Sigmoid colon (tissue), 7 donors: ENCODE data around the gene FNDC10. TPM values are rescaled to one million over a fixed set of nuclear protein-coding genes. Genes with fewer than 3 reads are reported as not detected.
A peak's percentile ranks its signal among the peaks of the same experiment; 100 is the strongest.

Source experiments
- DNase-seq: peaks from one replicate; pipeline ENCODE4 v3.0.0-alpha.2; 2019
- H3K27ac ChIP-seq, 4 donors: fragments of 200-600 bp; sonication (generic); one replicate each; pipeline ENCODE4 v1.5.1; 2016 to 2019; ENCODE audit warnings: mild to moderate bottlenecking in 1 of 4
- H3K27me3 ChIP-seq, 3 donors: fragments of 200-600 bp; sonication (generic); one replicate each; pipeline ENCODE4 v1.5.1; 2019; ENCODE audit warnings: mild to moderate bottlenecking in 1 of 3
- H3K36me3 ChIP-seq, 4 donors: fragments of 200-600 bp; sonication (generic); one replicate each; pipeline ENCODE4 v1.5.1; 2016 to 2019
- H3K4me1 ChIP-seq, 4 donors: fragments of 200-600 bp; sonication (generic); one replicate each; pipeline ENCODE4 v1.5.1; 2017 to 2019
- H3K4me3 ChIP-seq, 4 donors: fragments of 200-600 bp; sonication (generic); one replicate each; pipeline ENCODE4 v1.5.1; 2017 to 2019; ENCODE audit warnings: mild to moderate bottlenecking in 2 of 4, moderate library complexity in 1 of 4
- H3K9me3 ChIP-seq, 4 donors: fragments of 200-600 bp in 3 of 4; sonication (generic) in 3 of 4; one replicate each; pipeline versions ENCODE4 v1.5.1 to v1.6.1; 2013 to 2019
- CTCF ChIP-seq, 4 experiments: fragments of 450-650 bp in 3 of 4; fragments of 200-600 bp in 1 of 4; IDR thresholded peaks; one replicate each; pipeline ENCODE4 v1.5.1; 2016 to 2019; ENCODE audit warnings: antibody characterized with exemption in 4 of 4, mild to moderate bottlenecking in 3 of 4, moderate library complexity in 2 of 4
- EP300 ChIP-seq, 4 donors: sonication (generic); formaldehyde crosslinking; IDR thresholded peaks; one replicate each; pipeline ENCODE4 v1.6.1; 2017; ENCODE audit warnings: antibody characterized with exemption in 4 of 4
- POLR2A ChIP-seq, 2 donors: fragments of 450-650 bp; IDR thresholded peaks; one replicate each; pipeline ENCODE4 v1.6.1; 2016; ENCODE audit warnings: antibody characterized with exemption in 2 of 2, mild to moderate bottlenecking in 2 of 2, moderate library complexity in 2 of 2
- POLR2AphosphoS5 ChIP-seq, 4 donors: sonication (generic); formaldehyde crosslinking; IDR thresholded peaks; one replicate each; pipeline ENCODE4 v1.6.1; 2017; ENCODE audit warnings: antibody characterized with exemption in 4 of 4
- WGBS, 2 donors: extraction: QIAGEN DNeasy Blood & Tissue Kit; methylation state at CpG; one replicate each; pipeline ENCODE4 v1.1.7; 2013; 5-methylcytosine and 5-hydroxymethylcytosine counted together
- intact Hi-C: fragments of 100-400 bp; cut with DNase I; formaldehyde crosslinking; loops from one replicate; pipeline ENCODE4 v1.15.1; 2023
- polyA plus RNA-seq, 3 donors: library from polyadenylated mRNA; stranded (reverse); fragments of 200-250 nt; gene quantifications; one replicate each; pipeline ENCODE4 v1.2.3, GENCODE V29; 2013
- total RNA-seq, 4 donors: library from RNA; depleted of rRNA; stranded (reverse); fragments of >200 nt; gene quantifications; one replicate each; pipeline ENCODE4 v1.1.0, GENCODE V29; 2016
- donor health status: healthy with polysubstance abuse.
- donor health status: Bipolar disorder and iron deficiency.
- donor health status: healthy.

The FNDC10 gene
- total and polyA plus RNA-seq, 7 donors, result 0.82 to 3.5 (median 2.2) TPM

GRCh38 chr1:1556505-1556904 is 43.4 kb downstream of the FNDC10 start:
- Histone ChIP-seq H3K4me3 (no peak overlapping the region), H3K9me3 (no peaks in the 10 kb centered on the region), H3K27me3 (no peaks in the 10 kb centered on the region), H3K27ac (no peak overlapping the region), H3K4me1 (peaks cover 0 to 7% (median 3%) of the 10 kb centered on the region in 4 donors), H3K36me3 (peaks cover 0 to 17% (median 9%) of the 10 kb centered on the region in 4 donors)
- 95% methylated on average over 6 of the region's 6 CpGs for WGBS, 2 donors
- no peak for DNase-seq
- intact Hi-C loops, result no loop called here
- TF ChIP-seq POLR2AphosphoS5 (IDR thresholded peaks at IDR 0.05) (no peak), CTCF (IDR thresholded peaks at IDR 0.05) (no peak), POLR2A (IDR thresholded peaks at IDR 0.05) (no peak), EP300 (IDR thresholded peaks at IDR 0.05) (no peak)

- no peaks in the 10 kb centered on the region for H3K27me3 ChIP-seq
- 79 to 82% methylated on average over 31 of the region's 31 CpGs for WGBS, 2 donors
- H3K4me3 ChIP-seq, result no peak overlapping the region
- H3K4me1 ChIP-seq, result peaks cover 0 to 16% (median 3%) of the 10 kb centered on the region in 4 donors
- intact Hi-C loops, result no loop called here
- peak in 1 of 4 donors; percentile 23 for TF ChIP-seq POLR2AphosphoS5 (IDR thresholded peaks at IDR 0.05)
- no peak for TF ChIP-seq CTCF (IDR thresholded peaks at IDR 0.05)
- H3K27ac ChIP-seq, result no peak overlapping the region
- no peak for DNase-seq
- H3K9me3 ChIP-seq, result no peaks in the 10 kb centered on the region
- H3K36me3 ChIP-seq, result peaks cover 0 to 4% (median 0%) of the 10 kb centered on the region in 4 donors
Observed at GRCh38 chr1:1554926-1555915, 44.7 kb downstream of the FNDC10 start.

DNA sequence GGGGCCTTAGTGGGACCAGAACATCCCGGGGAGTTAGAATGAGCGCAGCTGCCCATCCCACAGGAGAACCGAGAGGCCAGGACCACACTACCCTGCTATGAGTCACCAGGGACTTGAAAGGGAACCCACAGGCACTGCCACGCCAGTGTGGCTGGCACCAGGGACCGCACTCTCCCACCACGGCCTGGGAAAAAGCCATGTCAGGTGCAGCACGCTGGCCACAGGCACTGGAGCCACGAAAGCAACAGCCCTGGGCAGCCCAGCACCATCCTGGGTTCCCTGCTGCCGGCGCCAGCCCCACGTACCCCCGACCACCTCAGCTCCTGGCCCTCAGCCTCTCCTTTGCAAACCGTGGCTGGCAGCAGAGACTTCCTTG is 45.4 kb downstream of the FNDC10 start:
- 82 to 88% methylated on average over 13 of the region's 13 CpGs for WGBS, 2 donors
- DNase-seq, result no peak
- intact Hi-C loops, result no loop called here
- H3K4me3 ChIP-seq, result no peak overlapping the region
- H3K36me3 ChIP-seq, result no peaks in the 10 kb centered on the region
- H3K27ac ChIP-seq, result peak overlapping the region in 1 of 4 donors; percentile 27
- H3K9me3 ChIP-seq, result no peaks in the 10 kb centered on the region
- no peak for TF ChIP-seq POLR2AphosphoS5 (IDR thresholded peaks at IDR 0.05)
- no peak for TF ChIP-seq CTCF (IDR thresholded peaks at IDR 0.05)
- peaks cover 0 to 16% (median 3%) of the 10 kb centered on the region in 4 donors for H3K4me1 ChIP-seq
- H3K27me3 ChIP-seq, result no peaks in the 10 kb centered on the region

DNA sequence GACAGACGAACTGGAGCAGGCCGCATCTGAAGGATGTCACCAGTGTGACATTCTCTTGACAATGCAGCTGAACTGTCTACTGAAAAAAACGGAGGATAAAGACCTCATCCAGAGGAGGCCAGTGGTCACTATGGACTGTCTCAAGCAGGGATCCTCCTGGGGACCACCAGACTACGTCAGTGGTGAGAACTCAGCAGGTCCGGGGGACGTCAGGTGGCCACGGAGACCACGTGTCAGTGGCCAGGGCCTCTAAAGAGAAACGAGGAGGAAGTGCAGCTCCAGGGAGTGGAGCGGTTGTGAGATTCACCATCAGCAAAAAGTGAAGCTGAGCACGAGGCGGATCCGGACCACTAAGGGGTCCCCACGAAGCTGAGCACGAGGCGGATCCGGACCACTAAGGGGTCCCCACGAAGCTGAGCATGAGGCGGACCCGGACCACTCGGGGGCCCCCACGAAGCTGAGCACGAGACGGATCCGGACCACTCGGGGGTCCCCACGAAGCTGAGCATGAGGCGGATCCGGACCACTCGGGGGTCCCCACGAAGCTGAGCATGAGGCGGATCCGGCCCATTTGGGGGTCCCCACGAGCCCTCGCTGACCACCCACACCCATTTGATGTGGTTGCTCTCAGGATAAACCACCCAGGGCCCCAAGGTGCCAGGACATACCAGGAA is 46.0 kb downstream of the FNDC10 start:
- WGBS, 2 donors, result 90 to 91% methylated on average over 35 of the region's 35 CpGs
- Histone ChIP-seq H3K36me3 (no peaks in the 10 kb centered on the region), H3K27ac (no peak overlapping the region), H3K27me3 (no peaks in the 10 kb centered on the region), H3K9me3 (no peaks in the 10 kb centered on the region), H3K4me3 (no peak overlapping the region), H3K4me1 (peaks cover 0 to 16% (median 3%) of the 10 kb centered on the region in 4 donors)
- DNase-seq, result no peak
- intact Hi-C loops, result no loop called here
- no peak for TF ChIP-seq EP300 (IDR thresholded peaks at IDR 0.05)
- no peak for TF ChIP-seq CTCF (IDR thresholded peaks at IDR 0.05)
- TF ChIP-seq POLR2A (IDR thresholded peaks at IDR 0.05), result no peak
- TF ChIP-seq POLR2AphosphoS5 (IDR thresholded peaks at IDR 0.05), result no peak
